PFSK-1 (cell line): Measurements from ENCODE around the gene EMC8.

ENCODE experiments used
- FOXP2 ChIP-seq: optimal IDR thresholded peaks from 2 replicates; pipeline ENCODE3; 2011; ENCODE audit warnings: borderline replicate concordance, control low read depth, inconsistent platforms; ENCODE audit not compliant: insufficient read depth; ENCODE audit errors: extremely low read length, extremely low read depth
- POLR2AphosphoS5 ChIP-seq: IDR thresholded peaks from 2 replicates; pipeline ENCODE4 v1.6.1; 2012; ENCODE audit warnings: low read depth, mild to moderate bottlenecking, control low read depth, low read length, moderate library complexity
- SIN3A ChIP-seq: IDR thresholded peaks from 2 replicates; pipeline ENCODE4 v1.6.1; 2012; ENCODE audit warnings: mild to moderate bottlenecking, low read length, moderate library complexity, borderline replicate concordance; ENCODE audit not compliant: insufficient read depth
- TAF1 ChIP-seq: IDR thresholded peaks from 2 replicates; pipeline ENCODE4 v1.6.1; 2012; ENCODE audit warnings: low read length, control low read depth, borderline replicate concordance; ENCODE audit not compliant: insufficient read depth
- TF ChIP-seq, protein P1 (sequence below), 2 experiments: IDR thresholded peaks; 2 replicates each; pipeline versions ENCODE4 v1.6.1 to v1.8.0; 2011 to 2012; ENCODE audit warnings: low read depth in 2 of 2, low read length in 2 of 2, control low read depth in 1 of 2, inconsistent platforms in 1 of 2, mild to moderate bottlenecking in 1 of 2, moderate library complexity in 1 of 2; ENCODE audit not compliant: insufficient read depth in 1 of 2

The EMC8 gene

DNA sequence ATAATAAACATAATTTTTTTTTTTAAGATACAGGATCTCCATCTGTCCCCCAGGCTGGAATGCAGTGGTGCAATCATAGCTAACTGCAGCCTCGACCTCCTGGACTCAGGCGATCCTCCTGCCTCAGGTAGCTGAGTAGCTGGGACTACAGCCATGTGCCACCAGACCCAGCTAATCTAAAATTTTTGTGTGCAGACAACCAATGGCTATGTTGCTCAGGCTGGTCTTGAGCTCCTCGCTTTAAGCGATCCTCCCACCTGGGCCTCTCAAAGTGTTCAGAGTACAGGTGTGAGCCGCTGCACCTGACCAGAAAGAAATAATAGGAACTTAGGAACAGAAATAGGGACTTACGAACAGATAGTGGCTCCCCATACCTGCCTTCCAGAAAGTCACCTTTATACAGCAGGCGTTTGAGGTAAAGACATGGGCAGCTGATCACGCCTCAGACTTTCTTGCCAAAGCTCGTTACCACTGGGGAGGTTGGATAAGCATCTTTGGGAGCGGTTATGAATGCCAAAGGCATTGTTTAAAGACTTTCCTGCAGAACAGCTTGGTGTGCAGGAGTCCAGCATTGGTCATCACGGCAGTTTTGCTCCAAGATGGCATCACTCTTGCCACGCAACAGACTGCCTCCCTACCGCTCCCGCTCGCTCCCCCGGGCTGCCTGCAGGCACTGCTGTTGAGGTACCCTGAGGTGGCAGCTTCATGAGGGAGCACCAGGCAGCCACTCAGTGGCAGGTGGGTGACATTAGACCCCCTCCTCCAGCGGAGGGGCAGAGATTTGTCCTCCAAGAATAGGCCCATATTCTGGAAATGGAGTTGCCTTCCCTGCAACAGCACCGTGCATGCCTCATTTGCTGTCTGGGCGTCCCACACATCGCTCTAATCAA, 13.7 kb upstream of the EMC8 start:
- TF ChIP-seq POLR2AphosphoS5 (no peak), FOXP2 (no peak), SIN3A (no peak), TAF1 (no peak)
- TF ChIP-seq, protein P1, sequence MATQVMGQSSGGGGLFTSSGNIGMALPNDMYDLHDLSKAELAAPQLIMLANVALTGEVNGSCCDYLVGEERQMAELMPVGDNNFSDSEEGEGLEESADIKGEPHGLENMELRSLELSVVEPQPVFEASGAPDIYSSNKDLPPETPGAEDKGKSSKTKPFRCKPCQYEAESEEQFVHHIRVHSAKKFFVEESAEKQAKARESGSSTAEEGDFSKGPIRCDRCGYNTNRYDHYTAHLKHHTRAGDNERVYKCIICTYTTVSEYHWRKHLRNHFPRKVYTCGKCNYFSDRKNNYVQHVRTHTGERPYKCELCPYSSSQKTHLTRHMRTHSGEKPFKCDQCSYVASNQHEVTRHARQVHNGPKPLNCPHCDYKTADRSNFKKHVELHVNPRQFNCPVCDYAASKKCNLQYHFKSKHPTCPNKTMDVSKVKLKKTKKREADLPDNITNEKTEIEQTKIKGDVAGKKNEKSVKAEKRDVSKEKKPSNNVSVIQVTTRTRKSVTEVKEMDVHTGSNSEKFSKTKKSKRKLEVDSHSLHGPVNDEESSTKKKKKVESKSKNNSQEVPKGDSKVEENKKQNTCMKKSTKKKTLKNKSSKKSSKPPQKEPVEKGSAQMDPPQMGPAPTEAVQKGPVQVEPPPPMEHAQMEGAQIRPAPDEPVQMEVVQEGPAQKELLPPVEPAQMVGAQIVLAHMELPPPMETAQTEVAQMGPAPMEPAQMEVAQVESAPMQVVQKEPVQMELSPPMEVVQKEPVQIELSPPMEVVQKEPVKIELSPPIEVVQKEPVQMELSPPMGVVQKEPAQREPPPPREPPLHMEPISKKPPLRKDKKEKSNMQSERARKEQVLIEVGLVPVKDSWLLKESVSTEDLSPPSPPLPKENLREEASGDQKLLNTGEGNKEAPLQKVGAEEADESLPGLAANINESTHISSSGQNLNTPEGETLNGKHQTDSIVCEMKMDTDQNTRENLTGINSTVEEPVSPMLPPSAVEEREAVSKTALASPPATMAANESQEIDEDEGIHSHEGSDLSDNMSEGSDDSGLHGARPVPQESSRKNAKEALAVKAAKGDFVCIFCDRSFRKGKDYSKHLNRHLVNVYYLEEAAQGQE (IDR thresholded peaks at IDR 0.05; ENCODE audit: insufficient read depth in 1 of 2, low read depth in 2 of 2, low read length in 2 of 2) = no peak

DNA sequence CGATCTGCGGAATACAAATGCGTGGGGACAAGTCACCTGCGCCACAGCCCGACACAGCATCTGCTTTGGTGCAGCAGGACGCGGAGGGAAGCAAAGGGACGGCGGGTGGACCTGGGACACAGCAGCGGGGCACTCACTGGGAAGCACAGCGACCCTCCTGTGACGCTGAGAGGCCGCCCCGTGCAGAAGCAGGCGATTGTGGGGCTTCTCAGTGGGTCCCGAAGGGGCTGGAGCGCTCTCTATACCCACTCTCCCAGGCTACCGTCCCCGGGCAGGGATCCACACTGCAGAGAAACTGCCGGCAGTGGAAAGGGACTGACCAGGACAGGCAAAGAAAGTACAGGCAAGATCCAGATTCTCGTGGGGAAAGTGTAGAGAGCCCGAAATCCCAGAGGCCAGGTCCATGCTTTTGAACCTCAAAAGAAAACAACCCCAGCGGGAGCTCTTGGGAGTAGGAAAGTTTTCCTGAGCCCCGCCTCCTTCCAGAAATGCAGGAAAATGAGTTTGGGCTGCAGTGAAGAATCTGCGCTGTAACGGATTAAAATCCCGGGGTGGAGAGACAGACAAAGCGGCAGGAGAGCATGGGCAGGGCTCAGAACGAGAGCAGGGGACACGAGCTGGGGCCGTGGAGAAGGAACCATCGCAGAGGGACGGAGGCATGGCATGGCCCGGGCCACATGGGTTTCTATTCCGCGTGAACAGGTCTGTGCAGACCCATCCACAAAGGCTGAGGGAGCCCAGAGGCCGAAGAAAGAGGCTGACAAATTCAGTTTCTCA, 12.9 kb upstream of the EMC8 start:
- TF ChIP-seq TAF1 (no peak), FOXP2 (no peak), POLR2AphosphoS5 (no peak), SIN3A (no peak)
- TF ChIP-seq, protein P1 (IDR thresholded peaks at IDR 0.05; ENCODE audit: insufficient read depth in 1 of 2, low read depth in 2 of 2, low read length in 2 of 2) = no peak

DNA sequence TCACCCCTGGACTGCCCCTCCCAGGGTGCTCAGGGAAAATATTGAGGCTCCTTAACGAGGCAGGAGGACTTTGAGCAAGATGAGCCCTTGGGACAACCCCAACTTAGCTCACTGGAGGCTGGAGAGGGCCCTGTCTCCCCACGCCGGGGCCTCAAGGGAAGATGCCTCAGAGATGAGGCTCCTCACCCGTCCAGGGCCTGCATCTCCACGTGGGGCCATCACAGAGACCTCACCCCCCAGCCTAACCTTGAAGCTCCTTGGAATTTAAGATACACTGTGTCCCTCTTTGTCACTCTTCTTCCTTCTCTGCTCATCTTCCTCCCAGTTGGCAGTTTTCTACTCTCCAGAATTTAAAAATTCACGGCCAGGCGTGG, 11.4 kb upstream of the EMC8 start:
- TF ChIP-seq POLR2AphosphoS5 (no peak), TAF1 (no peak), FOXP2 (no peak), SIN3A (no peak)
- TF ChIP-seq, protein P1 (IDR thresholded peaks at IDR 0.05; ENCODE audit: insufficient read depth in 1 of 2, low read depth in 2 of 2, low read length in 2 of 2) = no peak

DNA sequence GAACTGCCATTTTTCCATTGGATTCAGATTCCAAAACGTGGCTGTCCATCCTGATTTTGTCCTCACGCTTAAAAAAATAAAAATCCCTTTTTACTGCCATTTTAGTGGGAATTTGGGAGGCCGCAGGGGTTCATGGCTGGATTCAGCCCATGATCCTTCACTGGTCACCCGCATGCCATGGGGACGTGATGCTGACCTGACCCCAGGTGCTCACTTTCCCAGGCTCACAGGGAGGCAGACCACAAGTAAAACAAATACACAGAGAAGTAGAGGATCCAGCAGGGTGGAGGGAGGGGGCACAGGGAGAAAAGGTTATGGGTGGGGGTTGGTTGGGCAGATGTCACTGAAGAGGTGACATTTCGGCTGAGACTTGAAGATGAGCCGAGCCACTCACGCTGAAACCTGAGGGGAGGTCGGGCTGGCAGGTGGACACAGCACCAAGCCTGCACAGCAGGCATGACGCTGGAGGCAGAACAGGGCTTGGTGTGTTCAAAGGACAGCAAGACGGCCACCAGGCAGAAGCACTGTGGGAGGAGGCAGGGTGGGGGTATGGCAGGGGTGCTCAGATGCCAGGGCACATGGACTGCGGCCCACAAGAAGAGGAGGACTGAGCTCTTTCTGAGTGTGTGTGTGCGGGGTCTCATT, 10.9 kb upstream of the EMC8 start:
- no peak for TF ChIP-seq FOXP2
- TF ChIP-seq SIN3A = no peak
- TF ChIP-seq TAF1 = no peak
- TF ChIP-seq, protein P1 (IDR thresholded peaks at IDR 0.05; ENCODE audit: insufficient read depth in 1 of 2, low read depth in 2 of 2, low read length in 2 of 2) = no peak
- TF ChIP-seq POLR2AphosphoS5 = no peak
